SKM-1 (cell line): ENCODE data around the gene WDR82.
A peak's percentile ranks its signal among the peaks of the same experiment; 100 is the strongest.

Experiments used
- DNase-seq: peaks from one replicate; lab custom pipeline; 2025; ENCODE audit not compliant: unreplicated experiment; lab: John Stamatoyannopoulos, UW

WDR82 gene

DNA sequence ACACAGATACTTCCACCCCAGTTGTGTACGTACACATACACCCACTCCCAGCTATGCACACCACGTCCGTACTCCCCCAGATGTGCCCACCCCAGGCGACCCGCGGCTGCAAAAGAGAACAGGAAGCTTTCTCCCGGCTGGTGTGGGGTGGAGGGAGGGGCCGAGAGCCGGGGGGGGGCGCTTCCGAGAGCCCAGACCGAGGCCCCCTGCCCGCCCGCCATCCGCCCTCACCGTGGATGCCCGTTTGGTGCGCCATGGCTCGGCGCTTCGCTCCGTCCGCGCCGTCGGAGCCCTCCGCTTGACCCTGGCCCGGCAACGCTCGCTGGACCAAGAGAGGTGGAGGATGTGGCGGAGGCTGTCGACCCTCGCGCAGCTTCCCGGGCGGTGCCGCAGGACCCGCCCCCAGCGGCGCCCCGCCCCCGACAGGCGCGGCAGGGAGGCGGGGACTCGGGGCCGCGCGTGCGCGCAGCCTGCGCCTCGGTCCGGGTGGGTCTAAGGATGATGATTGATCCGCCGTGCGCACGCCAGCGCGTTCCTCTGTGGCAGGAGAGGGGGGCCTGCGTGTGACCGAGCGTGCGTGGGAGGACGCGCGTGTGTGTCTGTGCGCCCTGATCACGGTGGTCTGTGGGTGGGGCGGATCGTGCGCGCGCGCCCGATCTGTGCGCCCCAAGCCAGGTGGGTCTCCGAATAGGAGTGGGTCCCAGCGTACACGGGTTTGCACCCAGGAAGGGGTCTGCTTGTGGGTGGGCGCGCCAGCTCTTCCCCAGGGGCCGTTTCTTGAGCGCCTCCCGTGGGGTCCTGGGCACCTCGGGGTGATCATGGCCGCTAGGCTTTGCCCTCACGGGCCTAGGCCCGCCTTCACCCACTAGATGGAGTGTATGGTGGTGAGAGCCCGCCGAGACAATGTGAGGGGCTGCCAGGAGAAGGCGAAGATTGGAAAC is 39.4 kb downstream of the WDR82 start, which contains the start of gene TWF2:
Gene TWF2 (minus strand): TSS at position 398 of the 941 bp plus-strand sequence. CDS start 142 bp downstream, at position 256.
- DNase-seq, result peak; percentile 59

DNA sequence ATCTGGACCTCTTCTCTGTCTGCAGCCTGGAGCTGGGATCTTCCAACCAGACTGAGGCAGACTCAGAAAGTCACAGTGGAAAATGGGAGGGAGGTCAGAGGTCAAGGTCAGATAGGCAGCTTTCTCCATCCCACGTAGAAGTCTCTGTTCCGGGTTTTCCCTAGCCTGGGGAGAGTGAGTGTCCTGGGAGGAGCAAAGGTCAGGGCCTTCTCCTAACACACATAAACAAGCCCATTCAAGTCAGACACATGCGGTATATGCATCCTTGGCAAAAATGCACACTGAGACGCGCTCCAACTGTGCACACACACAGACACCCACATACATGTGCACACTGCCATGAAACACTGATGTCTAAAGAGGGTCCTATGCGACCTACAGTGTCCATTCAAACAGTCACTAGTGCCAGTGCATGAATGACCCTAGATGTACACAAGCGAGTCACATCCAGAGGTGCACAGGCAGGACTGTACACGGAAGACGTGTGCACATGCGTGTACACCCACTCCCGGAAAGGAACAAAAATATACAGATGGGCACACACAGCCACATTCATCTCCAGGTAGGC is 40.2 kb downstream of the WDR82 start:
- DNase-seq, result no peak

DNA sequence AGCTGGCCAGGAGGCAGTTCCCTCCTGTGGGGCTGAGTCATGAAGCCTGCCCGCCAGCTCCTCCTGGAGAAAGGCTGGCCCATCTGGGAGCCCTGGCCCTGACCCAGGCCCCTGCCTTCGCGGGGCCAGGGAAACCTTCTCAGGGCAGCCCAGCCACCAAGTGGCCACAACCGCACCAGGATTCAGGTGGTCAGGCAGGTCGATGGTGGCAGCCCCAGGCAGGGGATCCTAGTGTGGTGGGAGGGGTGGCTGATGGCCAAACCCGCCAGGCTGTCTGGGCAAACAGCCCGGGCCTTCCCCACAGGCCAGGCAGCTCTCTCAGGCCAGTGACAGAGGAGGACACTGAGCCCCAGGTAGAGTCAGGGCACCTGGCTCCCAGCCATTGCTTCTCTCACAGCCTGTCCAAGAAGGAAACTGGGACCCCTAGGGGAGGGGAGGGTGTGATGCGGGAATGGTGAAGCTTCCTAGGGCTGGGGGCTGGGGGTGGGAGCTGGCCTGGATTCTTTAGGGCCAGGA is 40.7 kb downstream of the WDR82 start:
- DNase-seq, result peak; percentile 49

DNA sequence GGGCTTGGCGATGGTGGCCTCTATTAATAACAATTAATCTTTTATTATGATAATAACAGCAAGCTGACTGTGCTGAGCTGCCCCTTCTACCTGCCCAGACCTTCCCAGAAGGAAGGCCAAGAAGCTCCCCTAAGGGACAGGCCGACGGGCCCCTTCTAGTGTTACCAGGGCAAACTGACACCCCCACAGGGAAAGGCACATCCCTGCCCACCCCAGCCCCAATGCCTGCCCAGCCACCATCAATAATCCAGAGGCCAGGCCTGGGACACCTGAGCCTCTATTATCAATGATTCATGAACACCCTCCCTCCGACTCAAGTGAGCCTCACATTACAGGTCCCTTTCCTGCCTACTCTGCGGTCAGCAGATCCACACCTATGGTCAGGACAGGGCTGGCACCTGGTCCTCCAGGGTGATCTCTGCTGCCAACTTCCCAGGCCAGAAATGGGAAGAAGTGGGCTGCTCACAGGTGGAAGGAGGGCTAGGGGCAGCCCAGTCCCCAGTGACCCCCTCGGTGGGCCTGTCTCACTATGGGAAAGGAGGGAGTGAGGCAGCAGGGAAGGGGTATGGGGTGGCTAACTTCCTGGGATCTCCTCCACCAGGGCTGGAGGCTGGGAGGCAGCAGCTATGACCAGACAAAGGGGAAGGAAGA is 41.3 kb downstream of the WDR82 start:
- no peak for DNase-seq

DNA sequence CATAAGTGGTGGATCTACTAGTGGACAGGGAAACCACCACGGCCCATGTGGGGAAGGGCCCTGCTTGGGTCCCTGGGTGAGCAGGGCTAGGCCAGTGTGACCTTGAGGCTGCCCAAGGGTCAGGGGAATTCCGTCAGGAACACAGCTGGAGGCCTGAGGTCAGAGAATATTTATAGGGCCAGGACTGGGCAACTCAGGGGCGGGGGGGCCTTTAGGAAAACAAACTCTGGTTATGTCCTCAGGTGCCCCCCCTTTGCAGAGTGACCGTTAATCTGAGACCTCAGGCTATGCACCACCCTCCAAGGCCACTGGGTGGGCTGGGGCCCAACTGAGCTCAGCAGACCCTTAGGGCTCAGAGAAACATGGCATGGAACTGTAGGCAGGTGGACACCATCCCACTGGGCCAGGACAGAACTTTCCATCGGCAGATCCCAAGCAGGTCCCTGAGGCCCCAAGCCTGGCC is 42.0 kb downstream of the WDR82 start:
- no peak for DNase-seq

DNA sequence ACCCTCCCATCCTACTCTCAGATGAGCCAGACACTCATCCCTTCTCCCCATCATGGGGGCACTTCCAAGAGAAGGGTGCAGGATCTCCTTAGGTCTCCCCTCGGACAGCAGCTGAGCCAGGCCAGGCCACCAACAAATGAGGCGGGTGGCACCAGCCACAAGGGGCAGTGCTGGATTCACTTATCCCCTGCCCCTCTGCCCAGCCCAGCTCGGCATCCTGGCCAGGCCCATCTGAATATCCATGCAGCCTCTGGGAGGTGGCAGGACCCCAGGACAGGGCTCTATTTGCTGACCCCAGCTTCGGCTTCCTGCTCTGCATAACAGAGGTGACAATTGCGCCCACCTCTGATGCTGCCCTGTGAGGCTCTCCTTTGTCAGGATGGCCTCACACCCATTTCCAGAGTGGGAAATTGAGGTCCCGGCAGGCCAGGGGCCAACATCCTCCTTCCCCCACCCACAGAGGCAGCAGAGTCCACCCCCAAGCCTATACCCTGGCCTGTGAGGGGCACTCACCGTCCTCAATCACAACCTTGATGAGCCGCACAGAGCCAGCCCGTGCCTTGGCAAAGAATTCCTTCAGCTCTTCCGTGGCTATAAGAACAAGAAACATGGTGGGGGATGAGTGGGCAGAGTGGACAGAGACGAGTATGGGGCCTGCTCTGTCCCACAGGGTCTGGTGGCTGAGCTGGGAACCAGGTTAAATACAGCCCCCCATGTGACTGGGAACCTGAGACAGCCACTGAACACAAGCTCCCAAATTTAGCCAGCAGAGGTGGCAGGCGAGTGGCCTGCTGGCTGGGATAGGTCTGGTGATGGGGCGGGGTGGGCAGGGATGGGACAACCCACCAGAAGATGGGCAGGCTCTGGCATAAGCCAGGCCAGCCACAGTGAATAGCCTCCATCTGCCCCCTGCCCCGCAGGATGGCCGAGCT is 43.7 kb downstream of the WDR82 start:
- DNase-seq, result no peak

DNA sequence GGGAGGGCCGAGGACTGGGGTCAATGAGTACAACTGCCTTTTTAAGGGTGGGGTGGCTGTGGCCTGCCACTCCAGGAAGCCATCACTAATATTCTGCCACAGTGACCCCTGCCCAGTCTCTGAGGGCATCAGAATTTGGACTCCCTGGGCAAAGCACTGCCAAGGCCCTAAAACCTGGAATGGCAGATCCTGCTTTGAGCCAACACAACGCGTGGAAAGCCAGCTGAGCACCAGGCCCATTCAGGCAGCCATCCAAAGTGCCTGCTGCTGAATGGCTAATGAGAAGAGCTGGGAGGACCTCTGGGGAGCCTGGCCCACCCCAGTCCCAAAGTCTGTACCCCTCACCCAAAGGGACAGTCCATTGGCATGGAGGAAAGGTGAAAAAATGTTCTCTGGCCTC is 44.5 kb downstream of the WDR82 start:
- no peak for DNase-seq

DNA sequence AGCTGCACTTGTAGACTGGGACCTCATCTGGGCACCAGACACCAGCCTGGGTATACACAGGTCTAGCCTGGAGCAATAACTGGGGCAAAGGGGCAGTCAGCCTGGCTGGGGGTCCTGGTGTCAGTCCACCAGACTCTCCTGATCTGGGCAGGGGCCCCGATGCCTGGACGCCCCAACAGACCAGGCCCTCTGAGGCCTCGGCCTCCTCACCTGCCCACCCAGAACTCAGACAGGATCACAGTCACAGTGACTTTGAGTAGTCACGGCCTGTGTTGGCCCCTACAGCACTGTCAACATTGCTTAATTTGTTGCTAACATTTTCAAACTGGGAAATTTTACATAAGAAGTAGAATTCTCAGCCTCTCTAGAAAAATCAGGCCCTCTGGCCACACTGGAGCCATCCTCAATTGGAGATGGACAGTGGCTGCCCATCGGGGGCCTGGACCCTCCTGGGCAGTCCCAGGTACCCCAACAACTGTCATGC is 45.3 kb downstream of the WDR82 start:
- no peak for DNase-seq

DNA sequence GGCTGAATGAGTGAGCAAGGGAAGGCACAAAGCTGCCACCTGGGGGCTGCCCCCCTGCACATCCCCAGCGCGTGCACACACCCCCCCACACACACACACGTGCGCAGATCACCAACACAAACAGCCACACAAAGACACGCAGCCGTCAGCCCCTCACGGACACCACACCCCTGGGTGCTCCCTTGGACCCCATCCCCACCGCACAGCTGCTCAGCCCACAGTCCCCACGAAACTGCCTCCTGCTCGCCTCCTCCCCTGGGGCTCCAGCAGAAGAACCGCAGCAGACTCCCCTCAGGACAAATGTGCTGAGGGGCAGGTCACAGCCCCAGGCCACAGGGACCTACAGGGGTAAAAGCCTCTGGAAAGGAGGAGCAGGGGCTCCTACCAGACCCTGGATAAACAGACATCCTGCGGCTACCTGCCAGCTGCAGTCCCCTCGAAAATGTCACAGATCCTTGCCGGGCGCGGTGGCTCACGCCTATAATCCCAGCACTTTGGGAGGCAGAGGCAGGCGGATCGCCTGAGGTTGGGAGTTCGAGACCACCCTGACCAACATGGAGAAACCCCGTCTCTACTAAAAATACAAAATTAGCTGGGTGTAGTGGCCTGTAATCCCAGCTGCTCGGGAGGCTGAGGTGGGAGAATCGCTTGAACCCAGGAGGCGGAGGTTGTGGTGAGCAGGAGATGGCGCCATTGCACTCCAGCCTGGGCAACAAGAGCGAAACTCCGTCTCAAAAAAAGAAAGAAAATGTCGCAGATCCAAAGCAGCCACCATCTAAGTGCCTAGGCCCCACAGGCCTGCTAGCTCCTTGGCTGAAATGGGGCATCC is 46.0 kb downstream of the WDR82 start:
- DNase-seq, result no peak

DNA sequence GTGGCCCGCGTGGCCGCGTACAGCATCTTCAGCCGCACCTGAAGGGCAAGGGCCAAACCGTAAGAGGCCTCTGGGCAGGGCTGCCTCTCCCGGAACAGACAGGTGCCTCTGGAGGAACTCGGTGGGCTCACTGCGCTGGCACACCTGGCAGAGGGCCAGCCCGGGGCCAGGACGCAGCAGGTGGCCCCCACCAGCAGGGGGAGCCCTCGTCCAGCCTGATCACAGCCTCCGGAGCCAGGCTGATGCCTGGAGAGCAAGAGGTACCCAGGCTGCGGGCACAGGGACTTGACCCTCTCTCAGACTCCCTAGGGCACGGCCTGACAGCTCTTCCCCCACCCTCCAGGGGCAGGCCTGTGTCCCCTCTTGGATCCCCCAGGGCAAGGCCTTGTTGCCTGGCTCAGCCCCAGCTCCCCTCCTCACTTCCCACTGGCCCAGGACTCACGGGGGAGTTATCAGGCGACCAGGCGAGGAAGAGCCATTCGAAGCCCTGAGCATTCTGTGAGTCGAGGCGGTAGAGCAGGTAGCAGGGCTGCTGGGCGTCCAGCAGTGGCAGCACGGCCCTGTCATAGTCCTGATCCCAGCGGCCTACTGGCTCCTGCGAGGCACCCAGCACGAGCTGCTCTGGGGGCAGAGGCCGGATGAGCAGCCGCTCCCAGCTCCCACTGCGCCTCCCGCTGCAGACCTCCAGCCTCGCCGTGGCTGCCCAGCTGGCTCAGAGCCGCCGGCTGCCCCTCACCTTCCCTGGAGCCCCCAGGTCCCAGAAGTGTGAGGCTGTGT is 46.8 kb downstream of the WDR82 start:
- DNase-seq, result no peak

DNA sequence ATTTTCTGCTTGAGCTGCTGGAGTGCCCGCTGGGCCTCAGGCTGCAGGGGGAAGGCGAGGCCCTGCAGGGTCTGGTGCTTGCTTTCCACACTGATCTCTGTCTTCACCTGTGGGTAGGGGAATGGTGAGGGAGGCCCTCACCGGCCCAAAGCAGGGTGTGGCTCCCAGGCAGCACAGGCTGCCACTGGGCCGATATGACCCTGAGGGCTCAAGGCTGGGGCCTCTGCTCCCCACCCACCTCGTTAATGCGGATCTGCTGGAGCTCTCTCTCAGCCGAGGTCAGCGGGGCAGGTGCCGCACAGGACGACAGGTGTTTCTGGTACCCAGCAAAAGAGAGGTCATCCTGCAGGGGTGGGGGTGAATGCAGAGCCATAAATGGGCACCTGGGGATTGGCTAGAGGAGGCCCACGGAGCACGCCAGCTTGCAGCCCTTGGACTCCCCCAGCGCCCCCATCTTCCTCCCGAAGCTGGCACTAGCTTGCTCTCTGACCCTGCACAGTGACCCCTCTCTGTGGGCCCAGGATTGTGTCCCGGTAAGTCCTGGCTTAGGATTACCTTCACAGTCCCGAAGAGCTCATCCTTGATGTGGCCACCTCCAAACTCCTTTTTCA is 47.5 kb downstream of the WDR82 start:
- no peak for DNase-seq

DNA sequence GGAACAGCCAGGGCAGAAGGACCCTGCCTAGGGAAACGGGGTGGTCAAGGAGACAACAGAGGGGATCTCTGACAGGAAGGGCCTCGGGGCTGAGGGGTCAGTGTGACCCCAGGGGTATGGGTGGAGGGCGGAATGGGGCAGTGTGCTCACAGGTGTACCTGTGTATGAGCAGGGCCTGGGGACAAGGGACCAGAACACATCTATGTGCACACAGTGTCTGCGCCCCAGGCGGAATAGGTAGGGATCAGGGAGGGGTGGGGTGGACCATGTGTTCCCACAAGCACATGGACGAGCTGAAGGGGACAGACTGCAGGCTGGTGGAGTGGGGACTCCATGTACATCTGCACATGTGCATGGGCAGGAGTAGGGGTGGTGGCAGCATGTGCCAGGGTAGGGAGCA is 48.0 kb downstream of the WDR82 start:
- no peak for DNase-seq

DNA sequence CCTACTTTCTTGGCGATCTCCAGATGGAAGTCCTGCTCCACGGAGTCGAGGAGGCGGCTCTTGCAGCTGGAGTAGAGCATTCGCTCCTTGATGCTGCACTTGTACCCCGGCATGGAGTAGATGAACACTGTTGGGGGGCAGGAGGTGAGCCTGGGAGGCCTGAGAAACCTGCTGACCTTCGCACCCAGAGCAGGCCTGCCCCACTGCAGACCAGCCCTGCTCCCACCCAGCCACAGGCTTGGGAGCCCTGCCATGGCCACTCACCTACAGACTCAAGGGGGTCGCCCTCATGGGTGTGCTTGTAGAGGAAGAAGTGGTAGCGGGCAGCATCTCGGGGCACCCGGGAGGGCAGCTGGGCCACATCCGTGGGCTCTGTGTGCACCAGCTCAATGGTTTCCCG is 48.8 kb downstream of the WDR82 start:
- no peak for DNase-seq

DNA sequence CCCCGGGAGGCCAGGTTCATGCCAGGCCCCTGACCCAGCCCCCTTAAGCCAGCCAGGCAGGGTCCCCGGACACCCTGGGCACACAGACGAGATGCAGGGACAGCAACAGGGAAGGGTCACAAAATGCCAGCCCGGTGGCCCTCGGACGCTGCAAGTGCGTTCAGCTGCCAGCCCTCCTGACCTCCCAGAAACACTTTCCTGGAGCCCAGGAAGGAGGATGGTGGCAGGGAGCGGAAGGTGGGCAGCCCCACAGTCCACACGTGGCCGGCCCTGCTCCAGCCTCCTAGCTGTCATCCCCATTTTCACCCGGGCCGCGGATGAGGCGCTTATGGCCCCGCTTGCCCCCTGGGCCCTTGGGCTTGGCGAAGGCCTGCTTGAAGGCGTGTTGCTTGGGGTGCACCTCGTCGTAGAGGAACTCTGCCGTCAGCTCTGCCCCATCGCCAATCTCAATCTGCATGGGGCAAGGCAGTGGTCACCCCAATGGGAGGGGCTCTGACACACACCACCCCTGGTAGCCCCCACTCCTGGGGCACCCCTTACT is 49.6 kb downstream of the WDR82 start:
- no peak for DNase-seq

DNA sequence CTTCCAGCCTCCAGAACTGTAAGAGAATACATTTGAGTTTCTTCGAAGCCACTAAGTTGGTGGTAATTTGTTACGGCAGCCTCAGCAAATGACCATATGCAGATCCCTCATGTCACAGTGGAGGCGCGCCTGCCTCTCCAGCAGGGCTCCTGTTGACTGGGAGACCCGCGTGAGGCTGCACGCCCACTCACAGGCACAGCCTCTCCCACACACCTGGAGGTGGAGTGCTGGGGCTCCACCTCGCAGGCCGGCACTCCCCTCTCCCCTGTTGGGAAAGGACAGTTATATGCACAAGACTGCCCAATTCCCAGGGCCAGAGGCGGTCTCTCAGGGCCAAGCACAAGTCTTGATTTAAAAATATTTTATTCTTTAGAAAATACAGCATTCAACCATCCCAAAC is 50.2 kb downstream of the WDR82 start:
- no peak for DNase-seq

DNA sequence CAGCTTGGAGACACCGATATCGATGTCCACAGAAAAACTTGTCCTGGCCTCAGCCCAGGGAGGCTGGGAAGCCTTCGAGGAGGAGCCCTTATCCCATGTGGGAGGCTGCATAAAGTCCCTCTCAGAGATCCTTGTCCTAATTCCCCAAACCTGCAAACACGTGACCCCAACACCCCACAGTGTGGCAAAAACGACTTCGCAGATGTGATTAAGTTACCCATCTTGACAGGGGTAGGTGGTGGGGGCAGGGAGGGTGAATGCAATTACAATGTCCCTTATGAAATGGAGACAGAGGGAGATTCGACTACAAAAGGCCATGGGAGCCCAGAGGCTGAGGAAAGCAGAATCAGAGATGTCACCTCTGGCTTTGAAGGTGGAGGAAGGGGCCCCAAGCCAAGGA is 50.7 kb downstream of the WDR82 start:
- no peak for DNase-seq

DNA sequence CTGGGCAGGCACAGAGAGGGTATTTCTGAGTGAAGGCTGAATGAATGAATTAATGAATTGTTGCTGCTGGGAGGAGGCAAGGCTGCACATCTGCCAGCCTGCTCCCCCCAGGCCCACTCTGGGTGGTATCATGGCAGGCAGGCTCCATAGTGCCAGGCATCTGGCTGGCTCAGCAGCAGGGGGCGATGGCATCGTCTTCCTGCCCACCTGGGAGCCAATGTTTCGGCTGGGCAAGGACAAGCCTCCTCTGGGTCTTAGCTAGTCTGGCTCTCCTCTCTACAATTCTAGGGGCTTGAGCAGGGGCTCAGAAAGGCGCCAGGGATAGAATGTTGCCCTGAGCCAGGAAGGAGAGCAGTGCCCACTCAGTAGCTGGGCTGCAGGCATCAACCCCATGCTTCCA is 51.3 kb downstream of the WDR82 start:
- DNase-seq, result no peak

DNA sequence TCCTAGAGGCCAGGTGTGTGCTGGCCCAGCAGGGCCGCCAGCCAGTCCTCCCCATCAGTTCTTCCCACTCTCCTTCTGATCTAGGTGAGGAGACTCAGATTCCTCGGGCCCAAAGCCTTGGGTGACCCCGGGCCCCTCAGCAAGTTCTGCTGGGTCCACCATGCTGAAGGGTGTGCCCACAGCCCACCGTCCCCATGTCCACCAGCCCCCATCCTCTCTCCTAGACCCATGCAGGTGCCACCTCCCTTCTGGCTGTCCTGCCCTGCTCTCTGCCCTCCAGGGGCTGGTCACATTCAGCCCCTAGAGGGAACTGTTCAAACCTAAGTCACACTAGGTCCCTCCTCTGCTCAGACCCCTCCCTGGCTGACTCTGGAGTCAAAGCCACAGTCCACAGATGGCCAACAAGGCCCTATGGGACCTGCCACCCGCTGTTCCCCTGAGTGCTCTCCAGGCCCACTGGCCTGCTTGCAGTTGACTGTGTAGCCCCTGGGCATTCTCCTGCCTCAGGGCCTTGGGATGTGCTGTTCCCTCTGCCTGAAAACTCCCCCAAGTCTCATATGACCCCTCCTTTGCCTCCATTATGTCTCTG is 52.1 kb downstream of the WDR82 start:
- no peak for DNase-seq
